ENCODE measurements around the gene VWCE.

The VWCE gene

DNA sequence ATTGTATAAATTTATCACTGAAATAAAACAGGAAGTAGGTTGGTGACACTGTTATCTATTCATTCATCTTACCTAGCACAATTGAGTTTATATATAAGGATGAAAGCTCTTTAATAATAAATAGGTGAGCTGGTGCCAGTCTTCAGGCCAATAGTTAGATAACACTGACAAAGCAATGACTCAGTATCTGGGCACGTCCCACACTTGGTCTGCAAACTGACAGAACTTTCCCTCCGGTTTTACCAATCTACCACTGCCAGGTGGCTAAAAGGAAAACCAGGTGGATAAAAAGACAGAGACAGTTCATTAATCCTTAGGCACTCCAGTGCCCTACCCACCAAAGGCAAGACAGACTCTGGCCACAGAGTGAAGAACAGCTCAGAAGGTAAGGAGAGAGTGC is 20.1 kb upstream of the VWCE start:
- Histone ChIP-seq H3K27me3 (ENCODE audit: low read depth, low read length) (no peaks in the 10 kb centered on the region), H3K27ac (ENCODE audit: low read length) (no peak overlapping the region), H3K36me3 (ENCODE audit: control insufficient read depth in 1 of 2, insufficient read depth in 2 of 2, low read length in 2 of 2) (peaks cover 71 to 79% of the 10 kb centered on the region in 2 donors), H3K9me3 (ENCODE audit: control insufficient read depth in 1 of 2, low read length in 2 of 2) (no peaks in the 10 kb centered on the region), H3K4me3 (ENCODE audit: low read depth in 1 of 2, low read length in 2 of 2) (no peak overlapping the region), H3K4me1 (ENCODE audit: control insufficient read depth in 1 of 2, insufficient read depth in 2 of 2, low read length in 2 of 2) (no peaks in the 10 kb centered on the region)

GRCh38 chr11:61310749-61311148 is 15.6 kb upstream of the VWCE start:
- H3K4me3 ChIP-seq (ENCODE audit: low read depth in 1 of 2, low read length in 2 of 2): no peak overlapping the region
- H3K27ac ChIP-seq (ENCODE audit: low read length): no peak overlapping the region
- no peaks in the 10 kb centered on the region for H3K27me3 ChIP-seq (ENCODE audit: low read depth, low read length)
- H3K9me3 ChIP-seq (ENCODE audit: control insufficient read depth in 1 of 2, low read length in 2 of 2): no peaks in the 10 kb centered on the region
- peaks cover 84 to 95% of the 10 kb centered on the region in 2 donors for H3K36me3 ChIP-seq (ENCODE audit: control insufficient read depth in 1 of 2, insufficient read depth in 2 of 2, low read length in 2 of 2)
- H3K4me1 ChIP-seq (ENCODE audit: control insufficient read depth in 1 of 2, insufficient read depth in 2 of 2, low read length in 2 of 2): no peaks in the 10 kb centered on the region

- H3K4me1 ChIP-seq (ENCODE audit: control insufficient read depth in 1 of 2, insufficient read depth in 2 of 2, low read length in 2 of 2): no peaks in the 10 kb centered on the region
- no peak overlapping the region for H3K4me3 ChIP-seq (ENCODE audit: low read depth in 1 of 2, low read length in 2 of 2)
- no peaks in the 10 kb centered on the region for H3K27me3 ChIP-seq (ENCODE audit: low read depth, low read length)
- H3K9me3 ChIP-seq (ENCODE audit: control insufficient read depth in 1 of 2, low read length in 2 of 2): no peaks in the 10 kb centered on the region
- no peak overlapping the region for H3K27ac ChIP-seq (ENCODE audit: low read length)
- peaks cover 78 to 96% of the 10 kb centered on the region in 2 donors for H3K36me3 ChIP-seq (ENCODE audit: control insufficient read depth in 1 of 2, insufficient read depth in 2 of 2, low read length in 2 of 2)
Observed at GRCh38 chr11:61309739-61310138, 14.6 kb upstream of the VWCE start.

- Histone ChIP-seq H3K9me3 (ENCODE audit: control insufficient read depth in 1 of 2, low read length in 2 of 2) (no peaks in the 10 kb centered on the region), H3K27me3 (ENCODE audit: low read depth, low read length) (no peaks in the 10 kb centered on the region), H3K27ac (ENCODE audit: low read length) (no peak overlapping the region), H3K4me1 (ENCODE audit: control insufficient read depth in 1 of 2, insufficient read depth in 2 of 2, low read length in 2 of 2) (no peaks in the 10 kb centered on the region), H3K36me3 (ENCODE audit: control insufficient read depth in 1 of 2, insufficient read depth in 2 of 2, low read length in 2 of 2) (peaks cover 75 to 92% of the 10 kb centered on the region in 2 donors), H3K4me3 (ENCODE audit: low read depth in 1 of 2, low read length in 2 of 2) (no peak overlapping the region)
Observed at GRCh38 chr11:61309141-61309540, 14.0 kb upstream of the VWCE start.

DNA sequence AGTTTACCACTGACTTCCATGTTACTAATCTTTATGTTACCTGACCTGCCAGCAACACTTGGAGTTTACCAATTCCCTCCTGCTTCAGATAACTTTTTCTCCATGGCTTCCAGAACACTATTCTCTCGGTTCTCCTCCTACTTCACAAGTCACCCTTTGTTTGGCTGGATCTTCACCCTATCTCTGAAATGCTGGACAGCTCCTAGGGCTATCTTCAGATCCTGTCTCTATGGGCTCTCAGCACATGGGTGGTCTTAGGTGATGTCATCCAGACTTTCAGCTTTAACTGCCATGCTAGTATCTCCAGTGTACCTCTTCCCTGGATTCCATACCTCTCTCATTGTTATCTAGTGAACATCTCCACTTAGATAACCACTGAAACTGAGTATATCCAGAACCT is 12.2 kb upstream of the VWCE start:
- no peak overlapping the region for H3K4me3 ChIP-seq (ENCODE audit: low read depth in 1 of 2, low read length in 2 of 2)
- peaks cover 77 to 92% of the 10 kb centered on the region in 2 donors for H3K36me3 ChIP-seq (ENCODE audit: control insufficient read depth in 1 of 2, insufficient read depth in 2 of 2, low read length in 2 of 2)
- H3K9me3 ChIP-seq (ENCODE audit: control insufficient read depth in 1 of 2, low read length in 2 of 2): no peaks in the 10 kb centered on the region
- no peaks in the 10 kb centered on the region for H3K4me1 ChIP-seq (ENCODE audit: control insufficient read depth in 1 of 2, insufficient read depth in 2 of 2, low read length in 2 of 2)
- H3K27me3 ChIP-seq (ENCODE audit: low read depth, low read length): no peaks in the 10 kb centered on the region
- no peak overlapping the region for H3K27ac ChIP-seq (ENCODE audit: low read length)

DNA sequence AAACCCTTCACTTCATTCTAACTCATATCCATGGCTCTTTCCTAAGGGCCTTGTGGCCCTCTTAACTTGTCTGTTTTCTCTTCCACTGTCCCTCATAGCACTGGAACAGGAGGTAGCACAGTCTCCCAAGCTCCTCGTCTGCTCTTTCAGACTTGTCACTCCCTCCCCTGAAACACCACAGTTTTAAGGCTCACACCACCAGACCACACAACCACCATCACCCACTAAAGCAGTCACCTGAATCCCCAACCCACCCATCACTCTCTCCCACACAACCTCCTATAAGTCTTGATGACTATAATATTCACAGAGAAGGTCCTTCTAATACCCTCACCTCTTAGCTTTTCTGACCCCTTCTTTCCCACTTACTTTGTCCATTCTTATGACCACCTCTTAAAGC is 11.1 kb upstream of the VWCE start:
- Histone ChIP-seq H3K36me3 (ENCODE audit: control insufficient read depth in 1 of 2, insufficient read depth in 2 of 2, low read length in 2 of 2) (peaks cover 77 to 92% of the 10 kb centered on the region in 2 donors), H3K27me3 (ENCODE audit: low read depth, low read length) (no peaks in the 10 kb centered on the region), H3K27ac (ENCODE audit: low read length) (no peak overlapping the region), H3K4me1 (ENCODE audit: control insufficient read depth in 1 of 2, insufficient read depth in 2 of 2, low read length in 2 of 2) (no peaks in the 10 kb centered on the region), H3K4me3 (ENCODE audit: low read depth in 1 of 2, low read length in 2 of 2) (no peak overlapping the region), H3K9me3 (ENCODE audit: control insufficient read depth in 1 of 2, low read length in 2 of 2) (no peaks in the 10 kb centered on the region)

DNA sequence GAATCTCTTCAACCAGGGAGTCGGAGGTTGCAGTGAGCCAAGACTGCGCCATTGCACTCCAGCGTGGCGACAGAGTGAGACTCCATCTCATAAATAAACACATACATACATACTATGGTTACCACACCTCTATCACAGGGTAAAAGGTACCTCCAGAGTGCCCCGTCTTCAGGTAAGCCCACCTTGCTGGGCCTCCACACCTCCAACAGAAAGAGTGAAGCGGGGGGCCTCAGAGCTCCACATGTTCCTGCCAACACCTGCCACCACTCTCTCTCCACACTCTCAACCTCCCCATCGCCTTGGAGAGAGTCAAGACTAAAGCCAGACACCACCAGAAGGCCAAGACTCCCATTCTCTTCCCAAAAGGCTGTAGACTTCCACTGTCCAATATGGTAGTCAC is 10.3 kb upstream of the VWCE start:
- Histone ChIP-seq H3K4me1 (ENCODE audit: control insufficient read depth in 1 of 2, insufficient read depth in 2 of 2, low read length in 2 of 2) (no peaks in the 10 kb centered on the region), H3K4me3 (ENCODE audit: low read depth in 1 of 2, low read length in 2 of 2) (no peak overlapping the region), H3K9me3 (ENCODE audit: control insufficient read depth in 1 of 2, low read length in 2 of 2) (no peaks in the 10 kb centered on the region), H3K27me3 (ENCODE audit: low read depth, low read length) (no peaks in the 10 kb centered on the region), H3K27ac (ENCODE audit: low read length) (no peak overlapping the region), H3K36me3 (ENCODE audit: control insufficient read depth in 1 of 2, insufficient read depth in 2 of 2, low read length in 2 of 2) (peaks cover 78 to 94% of the 10 kb centered on the region in 2 donors)

DNA sequence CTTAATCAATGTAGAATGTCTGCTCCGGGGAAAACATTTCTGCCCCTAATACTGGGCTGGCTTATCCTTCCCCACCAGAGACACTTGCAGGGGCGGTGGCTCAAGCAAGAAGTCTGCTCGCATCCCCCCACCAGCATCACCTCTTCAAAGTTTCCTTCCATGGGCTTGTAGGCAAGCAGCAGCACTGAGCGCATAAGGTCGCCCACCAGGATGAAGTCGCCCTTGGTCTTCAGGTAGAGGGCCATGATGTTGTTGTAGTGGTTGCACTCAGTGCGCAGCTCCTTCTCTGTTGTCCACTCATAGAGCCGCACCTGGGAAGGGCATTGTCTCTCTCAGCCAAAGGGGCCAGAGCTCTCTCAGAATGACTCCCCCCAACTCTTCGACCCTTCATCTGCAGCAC is 8.6 kb upstream of the VWCE start:
- Histone ChIP-seq H3K27me3 (ENCODE audit: low read depth, low read length) (no peaks in the 10 kb centered on the region), H3K4me1 (ENCODE audit: control insufficient read depth in 1 of 2, insufficient read depth in 2 of 2, low read length in 2 of 2) (peaks cover 0 to under 1% of the 10 kb centered on the region in 2 donors), H3K27ac (ENCODE audit: low read length) (no peak overlapping the region), H3K4me3 (ENCODE audit: low read depth in 1 of 2, low read length in 2 of 2) (no peak overlapping the region), H3K9me3 (ENCODE audit: control insufficient read depth in 1 of 2, low read length in 2 of 2) (no peaks in the 10 kb centered on the region), H3K36me3 (ENCODE audit: control insufficient read depth in 1 of 2, insufficient read depth in 2 of 2, low read length in 2 of 2) (peaks cover 77 to 94% of the 10 kb centered on the region in 2 donors)

DNA sequence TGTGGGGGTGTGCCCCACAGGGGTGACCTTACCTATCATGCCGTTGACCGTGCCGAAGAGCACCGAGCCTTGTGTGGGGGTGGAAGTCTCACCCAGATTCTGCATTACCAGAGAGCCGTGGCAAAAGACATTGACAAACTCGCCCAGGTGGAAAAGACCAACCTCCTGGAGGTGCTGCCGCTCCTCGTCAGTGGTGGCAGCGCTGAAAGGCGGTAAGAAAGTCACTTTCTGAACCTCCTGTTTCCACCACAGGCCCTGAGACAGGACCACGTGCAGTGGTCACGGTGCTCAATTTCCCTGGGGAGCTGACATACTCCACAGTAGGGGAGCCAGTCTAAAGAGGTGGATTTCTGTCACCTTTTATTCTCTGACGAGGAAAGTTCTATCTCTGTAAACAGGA is 7.4 kb upstream of the VWCE start:
- Histone ChIP-seq H3K9me3 (ENCODE audit: control insufficient read depth in 1 of 2, low read length in 2 of 2) (no peaks in the 10 kb centered on the region), H3K27ac (ENCODE audit: low read length) (no peak overlapping the region), H3K36me3 (ENCODE audit: control insufficient read depth in 1 of 2, insufficient read depth in 2 of 2, low read length in 2 of 2) (peaks cover 68 to 93% of the 10 kb centered on the region in 2 donors), H3K27me3 (ENCODE audit: low read depth, low read length) (no peaks in the 10 kb centered on the region), H3K4me1 (ENCODE audit: control insufficient read depth in 1 of 2, insufficient read depth in 2 of 2, low read length in 2 of 2) (peaks cover 1 to 12% of the 10 kb centered on the region in 2 donors), H3K4me3 (ENCODE audit: low read depth in 1 of 2, low read length in 2 of 2) (no peak overlapping the region)

DNA sequence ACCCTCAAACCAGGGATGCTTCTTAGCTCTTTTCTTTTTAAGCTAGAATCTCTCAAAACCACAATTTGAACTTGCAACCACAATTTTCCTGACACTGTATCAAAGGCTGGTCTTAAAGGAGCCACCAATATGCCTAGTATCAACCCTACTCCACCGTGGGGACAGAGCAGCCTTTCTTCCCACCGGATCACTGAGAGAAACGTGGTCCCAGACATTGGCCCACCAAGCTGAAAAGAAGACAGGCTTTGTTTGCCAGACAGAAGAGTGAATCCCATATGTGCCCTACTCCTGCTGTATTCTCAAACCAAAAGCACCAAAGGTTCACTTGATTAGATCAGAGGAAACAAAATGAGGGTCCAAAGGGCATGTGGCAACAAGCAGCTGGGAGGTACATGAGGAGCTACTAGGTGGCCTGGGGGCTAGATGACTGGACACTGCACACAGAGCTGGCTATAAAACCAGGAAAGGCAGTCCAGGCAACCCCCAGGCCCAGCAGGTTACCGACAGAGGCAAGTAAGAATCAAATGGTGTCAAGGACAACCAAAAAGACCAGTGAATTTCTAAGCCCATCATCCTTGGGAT is 3.6 kb upstream of the VWCE start:
- no peak overlapping the region for H3K4me3 ChIP-seq (ENCODE audit: low read depth in 1 of 2, low read length in 2 of 2)
- peak overlapping the region; percentile 27 for H3K27ac ChIP-seq (ENCODE audit: low read length)
- no peaks in the 10 kb centered on the region for H3K27me3 ChIP-seq (ENCODE audit: low read depth, low read length)
- H3K36me3 ChIP-seq (ENCODE audit: control insufficient read depth in 1 of 2, insufficient read depth in 2 of 2, low read length in 2 of 2): peaks cover 46 to 61% of the 10 kb centered on the region in 2 donors
- no peaks in the 10 kb centered on the region for H3K9me3 ChIP-seq (ENCODE audit: control insufficient read depth in 1 of 2, low read length in 2 of 2)
- H3K4me1 ChIP-seq (ENCODE audit: control insufficient read depth in 1 of 2, insufficient read depth in 2 of 2, low read length in 2 of 2): peaks cover 11 to 36% of the 10 kb centered on the region in 2 donors

GRCh38 chr11:61297746-61298145 is 2.6 kb upstream of the VWCE start:
- Histone ChIP-seq H3K9me3 (ENCODE audit: control insufficient read depth in 1 of 2, low read length in 2 of 2) (no peaks in the 10 kb centered on the region), H3K27me3 (ENCODE audit: low read depth, low read length) (no peaks in the 10 kb centered on the region), H3K4me3 (ENCODE audit: low read depth in 1 of 2, low read length in 2 of 2) (no peak overlapping the region), H3K4me1 (ENCODE audit: control insufficient read depth in 1 of 2, insufficient read depth in 2 of 2, low read length in 2 of 2) (peaks cover 11 to 41% of the 10 kb centered on the region in 2 donors), H3K27ac (ENCODE audit: low read length) (no peak overlapping the region), H3K36me3 (ENCODE audit: control insufficient read depth in 1 of 2, insufficient read depth in 2 of 2, low read length in 2 of 2) (peaks cover 39 to 51% of the 10 kb centered on the region in 2 donors)

GRCh38 chr11:61297341-61297740 is 2.2 kb upstream of the VWCE start:
- H3K36me3 ChIP-seq (ENCODE audit: control insufficient read depth in 1 of 2, insufficient read depth in 2 of 2, low read length in 2 of 2): peaks cover 35 to 47% of the 10 kb centered on the region in 2 donors
- no peaks in the 10 kb centered on the region for H3K9me3 ChIP-seq (ENCODE audit: control insufficient read depth in 1 of 2, low read length in 2 of 2)
- H3K27ac ChIP-seq (ENCODE audit: low read length): no peak overlapping the region
- H3K4me1 ChIP-seq (ENCODE audit: control insufficient read depth in 1 of 2, insufficient read depth in 2 of 2, low read length in 2 of 2): peaks cover 11 to 41% of the 10 kb centered on the region in 2 donors
- H3K4me3 ChIP-seq (ENCODE audit: low read depth in 1 of 2, low read length in 2 of 2): no peak overlapping the region
- H3K27me3 ChIP-seq (ENCODE audit: low read depth, low read length): no peaks in the 10 kb centered on the region

Measured in muscle layer of duodenum (tissue), 2 donors.